GM12873 (cell line): ENCODE measurements around the gene STK39.

Experiments used
- TF ChIP-seq, protein P1 (sequence below): IDR thresholded peaks from 2 replicates; pipeline ENCODE4 v1.5.1; 2012; ENCODE audit warnings: low read depth, mild to moderate bottlenecking, moderate library complexity, low read length, control low read depth; ENCODE audit not compliant: insufficient read depth; ENCODE audit errors: missing control alignments

The STK39 gene

DNA sequence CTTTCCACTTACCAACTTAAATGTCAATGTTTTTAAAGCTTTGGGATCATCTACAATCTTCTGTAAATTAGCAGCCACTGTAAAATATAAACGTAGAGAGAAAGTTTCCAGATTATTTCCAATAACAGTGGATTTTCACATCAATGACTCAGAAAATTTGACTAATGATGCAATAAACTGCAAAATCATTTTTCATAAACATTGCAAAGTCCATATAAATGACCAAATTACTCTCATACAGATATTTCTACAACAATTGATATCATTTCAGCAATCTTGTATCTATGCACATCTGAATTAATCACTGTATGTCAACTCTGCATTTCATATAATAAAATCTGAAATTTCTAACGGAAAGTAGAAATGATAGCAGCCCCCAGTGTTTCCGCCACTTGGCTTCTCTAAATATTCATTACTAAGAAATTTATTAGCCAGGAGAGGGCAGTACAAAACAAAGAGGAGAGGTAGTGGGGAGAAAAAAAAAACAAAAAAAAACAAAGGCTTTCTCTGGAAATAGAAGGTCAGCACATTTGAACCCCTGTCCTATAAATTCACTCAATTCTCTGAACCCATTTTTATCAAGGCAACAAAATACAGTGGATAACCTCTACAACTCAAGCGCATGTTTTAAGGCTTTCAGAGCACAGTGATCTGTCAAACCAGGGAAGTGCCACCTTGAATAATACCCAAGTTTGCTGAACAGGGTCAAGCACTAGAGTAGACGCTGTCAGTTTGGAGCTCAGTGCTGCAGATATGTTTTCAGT lies 282.6 kb downstream of the STK39 start:
- TF ChIP-seq, protein P1, sequence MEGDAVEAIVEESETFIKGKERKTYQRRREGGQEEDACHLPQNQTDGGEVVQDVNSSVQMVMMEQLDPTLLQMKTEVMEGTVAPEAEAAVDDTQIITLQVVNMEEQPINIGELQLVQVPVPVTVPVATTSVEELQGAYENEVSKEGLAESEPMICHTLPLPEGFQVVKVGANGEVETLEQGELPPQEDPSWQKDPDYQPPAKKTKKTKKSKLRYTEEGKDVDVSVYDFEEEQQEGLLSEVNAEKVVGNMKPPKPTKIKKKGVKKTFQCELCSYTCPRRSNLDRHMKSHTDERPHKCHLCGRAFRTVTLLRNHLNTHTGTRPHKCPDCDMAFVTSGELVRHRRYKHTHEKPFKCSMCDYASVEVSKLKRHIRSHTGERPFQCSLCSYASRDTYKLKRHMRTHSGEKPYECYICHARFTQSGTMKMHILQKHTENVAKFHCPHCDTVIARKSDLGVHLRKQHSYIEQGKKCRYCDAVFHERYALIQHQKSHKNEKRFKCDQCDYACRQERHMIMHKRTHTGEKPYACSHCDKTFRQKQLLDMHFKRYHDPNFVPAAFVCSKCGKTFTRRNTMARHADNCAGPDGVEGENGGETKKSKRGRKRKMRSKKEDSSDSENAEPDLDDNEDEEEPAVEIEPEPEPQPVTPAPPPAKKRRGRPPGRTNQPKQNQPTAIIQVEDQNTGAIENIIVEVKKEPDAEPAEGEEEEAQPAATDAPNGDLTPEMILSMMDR = no peak

DNA sequence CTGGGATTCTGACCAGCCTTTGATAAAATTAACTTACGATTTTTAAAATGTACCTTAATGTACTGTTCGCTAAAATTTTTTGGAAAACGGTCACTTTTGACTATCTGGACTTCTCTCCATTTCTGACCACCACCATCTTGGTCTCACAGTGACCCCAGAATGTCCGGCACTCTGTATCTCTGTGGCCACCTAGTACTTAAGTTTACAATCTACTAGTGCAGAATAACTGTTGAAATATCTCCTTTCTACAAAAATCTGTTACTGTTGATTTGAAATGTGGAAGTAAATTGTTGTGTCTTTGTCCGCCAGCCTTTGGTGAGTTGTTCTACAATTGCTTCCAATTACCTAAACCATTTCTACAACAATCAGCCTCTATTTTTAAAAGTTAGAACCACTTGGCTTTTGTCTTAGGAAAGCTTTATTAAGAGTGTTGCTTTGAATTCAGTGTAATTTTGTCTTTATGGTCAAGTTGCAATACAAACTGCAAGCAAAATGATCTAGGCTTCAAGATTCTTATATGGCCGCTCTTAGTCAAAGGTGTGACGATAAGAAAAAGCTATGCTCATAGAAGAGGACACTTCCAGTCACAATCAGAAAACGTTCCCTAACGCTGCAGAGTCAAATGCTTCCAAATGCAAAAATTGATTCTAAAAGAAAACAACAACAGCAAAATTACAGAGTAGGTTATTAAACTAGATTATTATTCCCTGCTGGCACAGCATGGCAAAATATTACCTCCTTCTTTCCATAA lies 283.3 kb downstream of the STK39 start:
- TF ChIP-seq, protein P1 = no peak

DNA sequence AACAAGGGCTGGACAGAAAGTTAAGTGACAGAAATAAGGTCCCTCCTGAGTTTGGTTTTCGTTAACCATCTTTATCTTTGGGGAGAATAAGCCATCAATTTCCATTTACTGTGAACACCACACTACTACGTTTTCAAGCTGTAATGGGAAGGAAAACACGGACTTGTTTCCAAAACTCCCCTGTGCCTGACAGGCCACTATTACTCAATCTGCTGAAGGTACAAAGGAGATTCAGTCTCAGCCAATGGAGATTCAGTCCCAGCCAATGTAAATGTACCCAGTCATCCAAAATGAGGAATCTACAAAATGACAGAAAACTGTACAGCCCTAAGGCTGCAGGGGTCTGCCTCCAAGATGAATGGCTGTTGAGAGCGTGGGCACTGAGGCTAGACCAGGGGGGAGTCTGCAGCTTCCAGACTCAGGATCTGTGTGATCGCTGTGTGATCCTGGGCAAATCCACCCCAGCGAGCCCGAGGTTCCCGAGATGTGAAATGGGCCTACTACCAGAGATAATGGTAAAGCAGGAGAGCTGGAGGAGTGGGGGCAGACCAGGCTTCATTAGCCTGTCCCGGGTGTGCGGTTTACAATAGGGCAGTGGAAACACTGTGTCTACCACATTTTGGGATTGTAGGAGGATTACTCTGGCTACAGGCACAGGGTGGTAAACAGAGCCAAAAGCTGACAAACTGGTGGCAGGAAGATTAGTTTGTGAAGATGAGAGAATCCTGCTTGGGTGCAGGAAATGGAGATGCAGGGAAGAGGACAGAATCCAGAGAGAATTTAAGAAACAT lies 284.8 kb downstream of the STK39 start:
- TF ChIP-seq, protein P1 = no peak

DNA sequence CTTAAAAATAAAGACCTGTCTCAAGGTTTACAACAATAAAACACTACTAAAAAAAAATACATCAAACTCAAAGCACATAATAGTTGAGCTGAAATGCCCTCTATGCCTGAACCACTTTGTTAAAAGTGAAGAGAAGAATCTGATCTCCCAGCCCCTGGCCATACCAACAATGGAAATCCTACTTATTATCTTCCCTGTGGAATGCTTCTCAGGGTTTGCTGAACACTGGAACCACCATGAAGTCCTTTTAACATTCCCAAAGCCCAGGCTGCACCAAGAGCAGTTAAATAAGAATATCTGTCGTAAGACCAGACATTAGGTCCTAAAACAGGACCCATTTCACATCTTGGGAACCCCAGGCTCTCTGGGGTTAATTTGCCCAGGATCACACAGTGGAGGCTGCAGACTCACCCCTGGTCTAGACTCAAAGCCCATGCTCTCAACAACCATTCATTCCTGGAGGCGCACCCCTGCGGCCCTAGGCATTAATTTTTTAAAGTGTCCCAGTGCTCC lies 285.8 kb downstream of the STK39 start:
- TF ChIP-seq, protein P1 = no peak

DNA sequence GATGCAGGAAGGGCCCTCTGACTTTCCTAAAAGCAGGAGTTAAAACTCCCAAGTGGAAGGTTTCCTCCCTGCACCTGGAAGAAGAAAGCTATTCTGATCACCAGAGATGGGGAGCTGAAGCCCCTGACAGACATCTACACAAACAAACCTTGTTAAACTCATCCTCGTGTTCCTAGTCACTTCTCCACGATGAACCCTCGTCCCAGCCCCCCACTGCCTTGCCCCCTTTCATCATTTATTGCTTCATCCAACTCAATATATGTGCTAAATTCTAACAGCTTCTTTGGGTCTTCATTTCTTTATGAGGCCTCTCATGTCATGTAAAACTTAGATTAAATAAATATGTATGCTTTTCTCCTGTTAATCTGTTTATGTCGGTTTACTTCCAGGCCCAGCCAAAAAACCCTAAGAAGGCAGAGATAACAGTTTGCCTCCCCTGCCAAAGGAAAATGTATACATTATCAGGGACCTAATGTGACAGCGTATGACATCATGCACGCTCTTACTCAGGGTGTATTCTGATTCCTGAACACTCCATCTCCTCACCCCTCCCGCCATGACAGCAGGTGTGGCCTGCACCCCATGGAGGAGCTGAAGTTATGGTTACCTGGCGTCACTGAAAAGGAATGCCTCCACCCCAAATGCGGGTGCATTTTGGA lies 287.2 kb downstream of the STK39 start:
- TF ChIP-seq, protein P1 = no peak

DNA sequence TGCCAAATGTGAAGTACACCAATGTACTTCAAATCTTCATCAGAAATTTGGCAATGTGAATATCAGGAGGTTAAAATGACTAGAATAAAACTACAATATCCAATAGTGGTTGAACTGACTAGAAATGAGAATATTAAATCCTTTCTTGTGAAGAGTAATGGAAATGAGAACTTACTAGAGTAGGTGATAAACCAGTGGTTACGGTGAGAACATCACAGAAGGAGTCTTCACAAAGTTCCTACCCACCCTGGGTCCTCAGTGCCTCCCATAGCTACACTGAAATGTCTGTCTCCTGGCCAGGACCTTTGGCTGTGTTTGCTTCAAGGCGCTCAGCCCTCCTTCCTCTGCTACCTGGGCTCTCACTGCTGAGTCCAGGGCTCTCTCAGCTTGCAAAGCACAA lies 289.7 kb downstream of the STK39 start:
- TF ChIP-seq, protein P1 = no peak
